ENCODE data around the gene LRTM2.

LRTM2 gene

GRCh38 chr12:1885082-1885596, 64.8 kb downstream of the LRTM2 start:
- no peak for DNase-seq (ENCODE audit: low read depth)

- DNase-seq (ENCODE audit: low read depth), result no peak
These were observed 65.4 kb downstream of the LRTM2 start for GRCh38 chr12:1885599-1886245.

Measured in activated T-cell treated with anti-CD3 and anti-CD28 coated beads for 48 hours (primary cell).